OCI-LY3 (cell line): ENCODE results near the gene ADAMTS2.

Experiments
- H2AFZ ChIP-seq: fragments of 200-600, 300-600 bp; shearing (Covaris generic); 2 replicates; pipeline ENCODE4 v1.6.0; 2014; ENCODE audit warnings: antibody characterized with exemption, low read depth, low read length
- H3K27ac ChIP-seq: fragments of 200-600, 300-600 bp; sonication (generic); 2 replicates; pipeline ENCODE4 v1.5.1; 2014; ENCODE audit warnings: mild to moderate bottlenecking, low read length, moderate library complexity, mixed read lengths
- H3K27me3 ChIP-seq: fragments of 200-600, 300-600 bp; sonication (generic); 2 replicates; pipeline ENCODE4 v1.6.1; 2014; ENCODE audit warnings: low read depth, low read length, mixed read lengths
- H3K36me3 ChIP-seq: fragments of 200-600, 300-600 bp; sonication (generic); replicated peaks from 2 replicates; pipeline ENCODE3; 2014; ENCODE audit warnings: low read depth, low read length, mixed read lengths
- H3K4me1 ChIP-seq: fragments of 300-600, 200-600 bp; sonication (generic); 2 replicates; pipeline ENCODE4 v1.6.1; 2014; ENCODE audit warnings: low read length, mixed read lengths
- H3K4me2 ChIP-seq: fragments of 200-600, 300-600 bp; sonication (generic); 2 replicates; pipeline ENCODE4 v1.6.1; 2014; ENCODE audit warnings: low read length, mixed read lengths
- H3K4me3 ChIP-seq: fragments of 300-600, 200-600 bp; sonication (generic); 2 replicates; pipeline ENCODE4 v1.5.1; 2014; ENCODE audit warnings: antibody characterized with exemption, mild to moderate bottlenecking, low read length, moderate library complexity
- H3K79me2 ChIP-seq: fragments of 300-600, 200-600 bp; shearing (Covaris generic); 2 replicates; pipeline ENCODE4 v1.6.1; 2014; ENCODE audit warnings: mild to moderate bottlenecking, low read length, mixed read lengths
- H3K9ac ChIP-seq: fragments of 300-600, 200-600 bp; shearing (Covaris generic); 2 replicates; pipeline ENCODE4 v1.6.0; 2014; ENCODE audit warnings: mild to moderate bottlenecking, low read length, moderate library complexity
- H3K9me3 ChIP-seq: fragments of 200-600, 300-600 bp; shearing (Covaris generic); 2 replicates; pipeline ENCODE4 v1.6.1; 2014; ENCODE audit warnings: low read length, mixed read lengths; ENCODE audit not compliant: insufficient read depth
- H4K20me1 ChIP-seq: fragments of 200-600, 300-600 bp; sonication (generic); 2 replicates; pipeline ENCODE4 v1.6.1; 2016; ENCODE audit warnings: low read length, mixed read lengths; ENCODE audit not compliant: insufficient read depth
- EZH2phosphoT487 ChIP-seq: fragments of 200-600 bp; shearing (Covaris generic); IDR thresholded peaks from 2 replicates; pipeline ENCODE4 v1.6.1; 2018; ENCODE audit warnings: antibody characterized with exemption, mixed run types, low read depth
- TF ChIP-seq, protein P1 (sequence below): fragments of 200-600, 300-600 bp; sonication (generic); IDR thresholded peaks from 2 replicates; pipeline ENCODE4 v1.5.1; 2014; ENCODE audit warnings: antibody characterized with exemption, low read length, low read depth

ADAMTS2 gene

DNA sequence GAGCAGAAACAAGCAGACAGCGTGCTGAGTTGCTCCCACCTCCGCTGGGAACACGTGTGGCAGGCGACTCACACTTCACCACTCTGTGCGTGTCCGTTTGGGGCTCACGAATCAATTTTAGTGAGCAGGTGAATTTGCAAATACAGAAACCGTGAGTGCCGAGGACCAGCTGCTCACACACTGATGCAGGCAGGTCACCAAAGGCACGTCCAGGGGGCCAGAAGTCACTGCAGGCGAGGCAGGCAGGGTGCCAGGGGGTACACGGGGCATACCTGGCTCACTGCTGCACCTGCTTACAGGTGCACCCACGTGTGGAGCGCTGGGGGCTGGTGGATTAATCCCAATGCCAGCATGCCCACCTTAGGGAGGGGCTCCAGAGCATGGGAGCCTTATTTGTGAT is 216.3 kb downstream of the ADAMTS2 start:
- Histone ChIP-seq H3K27me3 (no peaks in the 10 kb centered on the region), H2AFZ (no peak overlapping the region), H3K9ac (no peak overlapping the region), H3K4me1 (no peaks in the 10 kb centered on the region), H3K79me2 (no peaks in the 10 kb centered on the region), H3K27ac (no peak overlapping the region), H4K20me1 (no peaks in the 10 kb centered on the region), H3K9me3 (no peaks in the 10 kb centered on the region), H3K4me3 (no peak overlapping the region), H3K4me2 (no peak overlapping the region), H3K36me3 (no peaks in the 10 kb centered on the region)
- no peak for TF ChIP-seq EZH2phosphoT487
- TF ChIP-seq, protein P1, sequence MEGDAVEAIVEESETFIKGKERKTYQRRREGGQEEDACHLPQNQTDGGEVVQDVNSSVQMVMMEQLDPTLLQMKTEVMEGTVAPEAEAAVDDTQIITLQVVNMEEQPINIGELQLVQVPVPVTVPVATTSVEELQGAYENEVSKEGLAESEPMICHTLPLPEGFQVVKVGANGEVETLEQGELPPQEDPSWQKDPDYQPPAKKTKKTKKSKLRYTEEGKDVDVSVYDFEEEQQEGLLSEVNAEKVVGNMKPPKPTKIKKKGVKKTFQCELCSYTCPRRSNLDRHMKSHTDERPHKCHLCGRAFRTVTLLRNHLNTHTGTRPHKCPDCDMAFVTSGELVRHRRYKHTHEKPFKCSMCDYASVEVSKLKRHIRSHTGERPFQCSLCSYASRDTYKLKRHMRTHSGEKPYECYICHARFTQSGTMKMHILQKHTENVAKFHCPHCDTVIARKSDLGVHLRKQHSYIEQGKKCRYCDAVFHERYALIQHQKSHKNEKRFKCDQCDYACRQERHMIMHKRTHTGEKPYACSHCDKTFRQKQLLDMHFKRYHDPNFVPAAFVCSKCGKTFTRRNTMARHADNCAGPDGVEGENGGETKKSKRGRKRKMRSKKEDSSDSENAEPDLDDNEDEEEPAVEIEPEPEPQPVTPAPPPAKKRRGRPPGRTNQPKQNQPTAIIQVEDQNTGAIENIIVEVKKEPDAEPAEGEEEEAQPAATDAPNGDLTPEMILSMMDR = no peak

DNA sequence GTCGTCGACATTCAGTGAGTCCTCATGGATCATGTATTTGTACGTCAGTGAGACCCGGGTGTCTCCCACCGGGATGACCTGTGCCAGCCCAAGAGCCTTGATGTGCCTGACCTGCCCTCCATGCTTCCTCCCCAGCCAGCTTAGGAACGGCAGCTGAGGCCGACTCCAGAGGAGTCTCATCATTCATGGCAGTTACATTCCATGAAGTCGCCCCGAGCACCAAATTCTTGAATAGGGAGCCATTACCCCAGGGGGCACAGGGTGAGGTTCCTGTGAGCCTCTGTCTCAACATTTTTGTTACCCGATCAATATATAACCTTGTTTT is 217.3 kb downstream of the ADAMTS2 start:
- Histone ChIP-seq H3K36me3 (no peaks in the 10 kb centered on the region), H3K9me3 (no peaks in the 10 kb centered on the region), H3K27ac (no peak overlapping the region), H3K79me2 (no peaks in the 10 kb centered on the region), H3K4me2 (no peak overlapping the region), H3K9ac (no peak overlapping the region), H2AFZ (no peak overlapping the region), H3K27me3 (no peaks in the 10 kb centered on the region), H3K4me3 (no peak overlapping the region), H4K20me1 (no peaks in the 10 kb centered on the region), H3K4me1 (no peaks in the 10 kb centered on the region)
- TF ChIP-seq, protein P1 = no peak
- no peak for TF ChIP-seq EZH2phosphoT487

DNA sequence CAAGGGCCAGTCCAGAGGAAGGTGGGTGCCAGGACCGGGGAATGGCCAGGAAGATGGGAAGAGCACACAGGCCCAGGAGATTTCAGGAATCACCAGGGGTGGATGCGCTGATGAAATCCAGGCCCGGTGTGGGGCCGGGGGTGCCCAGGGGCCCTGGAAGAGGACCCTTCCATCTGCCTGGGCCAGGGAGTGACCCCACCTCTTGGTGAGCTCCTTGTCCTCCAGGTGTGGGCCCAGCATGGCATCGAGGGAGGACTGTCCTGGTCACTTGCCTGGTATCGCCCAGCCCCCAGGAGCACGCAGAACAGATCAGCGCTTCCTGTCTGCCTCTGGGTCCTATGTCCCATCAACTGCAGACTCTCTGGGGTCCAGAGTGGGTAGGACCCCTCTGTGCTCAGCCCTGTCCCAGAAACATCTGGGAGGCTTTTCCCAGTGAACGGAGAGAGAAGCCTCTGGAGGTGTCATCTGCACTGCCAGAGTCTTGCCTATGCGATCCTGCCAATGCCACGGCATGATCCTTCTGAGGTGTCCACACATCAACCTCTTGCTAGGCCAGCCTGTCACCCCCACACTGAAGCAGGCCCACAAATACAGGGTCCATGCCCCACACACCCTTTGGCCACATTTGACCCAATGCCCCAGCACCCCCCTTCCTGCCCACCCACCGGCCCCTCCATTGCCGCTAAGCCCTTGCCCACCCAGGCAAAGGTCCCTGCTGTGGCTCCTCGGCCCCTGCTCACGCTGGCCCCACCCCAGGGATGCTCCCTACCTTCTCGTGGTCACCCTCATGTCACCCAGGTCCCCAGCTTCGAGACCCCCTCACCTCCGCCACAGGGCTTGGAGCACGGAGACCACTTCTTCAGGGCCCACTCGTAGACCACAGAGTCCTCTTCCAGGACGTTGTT is 217.9 kb downstream of the ADAMTS2 start:
- Histone ChIP-seq H3K9me3 (no peaks in the 10 kb centered on the region), H3K4me1 (no peaks in the 10 kb centered on the region), H3K4me2 (no peak overlapping the region), H3K9ac (no peak overlapping the region), H3K27me3 (no peaks in the 10 kb centered on the region), H3K4me3 (no peak overlapping the region), H4K20me1 (no peaks in the 10 kb centered on the region), H3K27ac (no peak overlapping the region), H2AFZ (no peak overlapping the region), H3K36me3 (no peaks in the 10 kb centered on the region), H3K79me2 (no peaks in the 10 kb centered on the region)
- TF ChIP-seq, protein P1 = no peak
- TF ChIP-seq EZH2phosphoT487 = no peak

DNA sequence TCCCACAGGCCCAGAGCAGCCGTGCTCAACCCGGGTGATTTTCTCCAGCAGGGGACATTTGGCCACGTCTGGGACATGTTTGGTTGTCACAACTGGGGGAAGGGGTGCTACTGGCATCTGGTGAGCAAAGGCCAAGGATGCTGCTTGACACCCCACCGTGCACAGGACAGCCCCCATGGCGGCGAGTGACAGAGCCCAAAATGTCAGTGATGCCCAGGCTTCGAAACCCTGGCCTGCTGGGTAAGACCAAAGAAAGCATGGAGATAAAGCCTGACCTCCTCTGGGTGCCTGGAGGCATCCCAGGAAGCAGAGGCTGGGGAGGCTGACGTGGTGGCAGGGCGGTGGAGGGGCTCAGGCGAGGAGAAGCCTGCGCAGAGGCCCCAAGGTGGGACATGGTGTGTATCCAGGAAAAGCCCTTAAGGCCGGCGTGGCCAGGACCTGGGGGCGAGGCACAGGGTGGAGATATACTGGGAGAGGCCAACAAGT is 218.7 kb downstream of the ADAMTS2 start:
- Histone ChIP-seq H3K9me3 (no peaks in the 10 kb centered on the region), H2AFZ (no peak overlapping the region), H3K79me2 (no peaks in the 10 kb centered on the region), H3K27me3 (no peaks in the 10 kb centered on the region), H3K4me1 (no peaks in the 10 kb centered on the region), H3K27ac (no peak overlapping the region), H3K9ac (no peak overlapping the region), H3K4me3 (no peak overlapping the region), H3K36me3 (no peaks in the 10 kb centered on the region), H4K20me1 (no peaks in the 10 kb centered on the region), H3K4me2 (no peak overlapping the region)
- TF ChIP-seq, protein P1 = no peak
- no peak for TF ChIP-seq EZH2phosphoT487
